Measurements from ENCODE around the gene ABCG8. TPM values are rescaled to one million over a fixed set of nuclear protein-coding genes. Genes with fewer than 3 reads are reported as not detected.

Gene ABCG8
- polyA plus RNA-seq, 4 donors, result 10.5 to 38.9 (median 24.7) TPM

- Histone ChIP-seq H3K27me3 (ENCODE audit: control insufficient read depth in 3 of 3, insufficient read depth in 3 of 3, low read length in 3 of 3) (no peaks in the 10 kb centered on the region), H3K4me1 (ENCODE audit: control insufficient read depth in 3 of 3, insufficient read depth in 2 of 3, low read depth in 1 of 3, low read length in 2 of 3) (no peaks in the 10 kb centered on the region), H3K9me3 (ENCODE audit: control insufficient read depth in 2 of 2, insufficient read depth in 1 of 2, low read depth in 1 of 2, low read length in 1 of 2) (no peaks in the 10 kb centered on the region), H3K36me3 (ENCODE audit: control insufficient read depth in 3 of 3, insufficient read depth in 2 of 3, low read depth in 1 of 3, low read length in 3 of 3) (peaks cover 5 to 14% (median 8%) of the 10 kb centered on the region in 3 donors), H3K27ac (ENCODE audit: low read depth in 1 of 3, low read length in 2 of 3) (no peak overlapping the region), H3K4me3 (ENCODE audit: low read depth in 1 of 3, low read length in 3 of 3) (no peak overlapping the region)
- no peak for FAIRE-seq
- no peak for DNase-seq
- 92 to 97% (median 94%) methylated on average over 4 of the region's 4 CpGs for WGBS, 3 donors
Observed at GRCh38 chr2:43925431-43925830, 86.7 kb downstream of the ABCG8 start.

- FAIRE-seq, result no peak
- no peaks in the 10 kb centered on the region for H3K4me1 ChIP-seq (ENCODE audit: control insufficient read depth in 3 of 3, insufficient read depth in 2 of 3, low read depth in 1 of 3, low read length in 2 of 3)
- 61 to 82% (median 61%) methylated on average over 4 of the region's 4 CpGs for WGBS, 3 donors
- no peak overlapping the region for H3K4me3 ChIP-seq (ENCODE audit: low read depth in 1 of 3, low read length in 3 of 3)
- H3K36me3 ChIP-seq (ENCODE audit: control insufficient read depth in 3 of 3, insufficient read depth in 2 of 3, low read depth in 1 of 3, low read length in 3 of 3), result peaks cover 10 to 14% (median 12%) of the 10 kb centered on the region in 3 donors
- no peaks in the 10 kb centered on the region for H3K27me3 ChIP-seq (ENCODE audit: control insufficient read depth in 3 of 3, insufficient read depth in 3 of 3, low read length in 3 of 3)
- no peaks in the 10 kb centered on the region for H3K9me3 ChIP-seq (ENCODE audit: control insufficient read depth in 2 of 2, insufficient read depth in 1 of 2, low read depth in 1 of 2, low read length in 1 of 2)
- DNase-seq, result no peak
- H3K27ac ChIP-seq (ENCODE audit: low read depth in 1 of 3, low read length in 2 of 3), result no peak overlapping the region
Observed at GRCh38 chr2:43927442-43927841, 88.7 kb downstream of the ABCG8 start.

DNA sequence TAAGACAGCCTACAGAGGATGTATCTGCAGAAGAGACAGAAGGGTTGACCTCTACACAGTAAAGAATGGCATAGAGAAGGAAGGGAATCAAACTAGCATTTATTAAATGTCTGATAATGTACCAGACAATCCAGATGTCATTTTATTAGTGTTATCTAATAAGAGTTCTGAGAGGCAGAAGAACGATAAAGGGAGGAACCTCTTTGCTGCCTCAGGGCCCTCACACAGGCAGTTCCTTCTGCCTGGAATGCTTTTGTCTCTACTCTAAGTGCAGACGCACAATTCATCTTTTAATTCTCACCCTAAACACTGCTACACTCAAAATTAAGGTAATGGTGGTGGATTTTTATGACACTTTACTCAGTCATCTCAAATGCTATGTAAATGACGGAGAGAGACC, 92.5 kb downstream of the ABCG8 start:
- FAIRE-seq (no peak), DNase-seq (no peak)
- H3K27ac ChIP-seq (ENCODE audit: low read depth in 1 of 3, low read length in 2 of 3), result no peak overlapping the region
- H3K4me1 ChIP-seq (ENCODE audit: control insufficient read depth in 3 of 3, insufficient read depth in 2 of 3, low read depth in 1 of 3, low read length in 2 of 3), result no peaks in the 10 kb centered on the region
- no peak overlapping the region for H3K4me3 ChIP-seq (ENCODE audit: low read depth in 1 of 3, low read length in 3 of 3)
- H3K9me3 ChIP-seq (ENCODE audit: control insufficient read depth in 2 of 2, insufficient read depth in 1 of 2, low read depth in 1 of 2, low read length in 1 of 2), result no peaks in the 10 kb centered on the region
- H3K27me3 ChIP-seq (ENCODE audit: control insufficient read depth in 3 of 3, insufficient read depth in 3 of 3, low read length in 3 of 3), result no peaks in the 10 kb centered on the region
- WGBS, 3 donors, result 95 to 98% (median 97%) methylated on average over 3 of the region's 3 CpGs
- H3K36me3 ChIP-seq (ENCODE audit: control insufficient read depth in 3 of 3, insufficient read depth in 2 of 3, low read depth in 1 of 3, low read length in 3 of 3), result peaks cover 6 to 10% (median 7%) of the 10 kb centered on the region in 3 donors

Other genes starting within 250 kb of the ABCG8 start
- gene THADA, start 242.9 kb upstream of the ABCG8 start, polyA plus RNA-seq, result 10 to 100 TPM in 3 of 4 donors, 1 to 10 TPM in 1; 6.3 to 13.5 (median 12.7) TPM
- 1 to 10 TPM; 1.1 to 9.7 (median 1.5) TPM for gene PLEKHH2, start 201.7 kb upstream of the ABCG8 start, polyA plus RNA-seq
- gene C1GALT1C1L, start 162.5 kb upstream of the ABCG8 start, polyA plus RNA-seq, result under 1 TPM in 2 of 4 donors, not detected in 2; 0.37 to 0.68 TPM
- 10 to 100 TPM; 21.8 to 68.6 (median 48.1) TPM for gene DYNC2LI1, start 64.9 kb upstream of the ABCG8 start, polyA plus RNA-seq
- gene ABCG5, start 132 bp upstream of the ABCG8 start, polyA plus RNA-seq, result 100 to 1,000 TPM in 2 of 4 donors, 10 to 100 TPM in 1, 1 to 10 TPM in 1; 2.3 to 242 (median 126) TPM
- gene LRPPRC, start 157.0 kb downstream of the ABCG8 start, polyA plus RNA-seq, result 10 to 100 TPM; 19.5 to 88.0 (median 41.1) TPM

Data from small intestine (tissue), 7 donors.